ENCODE results near the gene MROH8. TPM values are rescaled to one million over a fixed set of nuclear protein-coding genes. Genes with fewer than 3 reads are reported as not detected.

MROH8 gene
- total RNA-seq, 1 donor from 2014 or later, result 4.4 TPM

- no peak for DNase-seq
- intact Hi-C loops (cut with micrococcal nuclease), result loop anchor here (5.0 kb wide), 1 partner anchor 331 kb away; no protein-coding TSS in a partner anchor
- ATAC-seq, result no peak
These were observed 21.8 kb upstream of the MROH8 start for GRCh38 chr20:37200926-37201826.

GRCh38 chr20:37200376-37200775 is 21.0 kb upstream of the MROH8 start:
- DNase-seq, result no peak
- ATAC-seq, result no peak
- intact Hi-C loops (cut with micrococcal nuclease), result loop anchor here (5.0 kb wide), 1 partner anchor 332 kb away; no protein-coding TSS in a partner anchor

DNA sequence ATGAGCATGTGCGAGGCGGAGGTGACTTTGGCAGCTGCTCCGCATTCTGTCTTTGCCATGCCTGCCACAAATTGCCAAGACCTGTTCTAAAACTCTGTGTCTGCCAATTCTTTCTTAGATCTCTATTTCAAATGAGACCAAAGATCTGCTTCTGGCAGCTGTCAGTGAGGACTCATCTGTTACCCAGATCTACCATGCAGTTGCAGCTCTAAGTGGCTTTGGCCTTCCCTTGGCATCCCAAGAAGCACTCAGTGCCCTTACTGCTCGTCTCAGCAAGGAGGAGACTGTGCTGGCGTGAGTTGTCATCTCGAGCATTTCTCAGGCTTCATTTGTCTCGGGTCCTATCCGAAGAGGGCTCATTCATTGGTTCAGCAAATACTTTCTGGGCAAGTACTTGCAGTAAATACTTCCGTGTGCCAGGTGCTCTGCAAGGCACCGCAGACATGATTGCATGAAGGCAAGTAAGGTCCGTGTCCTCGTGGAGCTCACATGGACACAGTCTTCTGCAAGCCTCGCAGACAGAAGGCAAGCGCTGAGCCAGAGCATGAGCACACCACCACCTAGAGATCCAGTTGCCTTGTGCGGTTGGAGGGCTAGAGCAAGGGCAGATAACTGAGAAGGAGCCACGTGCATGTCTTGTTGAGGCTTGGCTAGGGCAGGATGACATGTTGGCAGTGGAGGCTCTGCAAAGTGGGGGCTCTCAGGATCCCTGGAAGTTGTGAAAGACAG is 19.7 kb upstream of the MROH8 start:
- ATAC-seq (no peak), DNase-seq (no peak)
- intact Hi-C loops (cut with micrococcal nuclease), result no loop called here

GRCh38 chr20:37194621-37195417 is 15.5 kb upstream of the MROH8 start:
- ATAC-seq (no peak), DNase-seq (no peak)
- intact Hi-C loops (cut with micrococcal nuclease), result no loop called here

- no peak for ATAC-seq
- intact Hi-C loops (cut with micrococcal nuclease), result no loop called here
- DNase-seq, result no peak
These were observed 14.5 kb upstream of the MROH8 start for GRCh38 chr20:37193821-37194220.

GRCh38 chr20:37193226-37193625 is 13.9 kb upstream of the MROH8 start:
- DNase-seq (no peak), ATAC-seq (no peak)
- intact Hi-C loops (cut with micrococcal nuclease), result no loop called here

DNA sequence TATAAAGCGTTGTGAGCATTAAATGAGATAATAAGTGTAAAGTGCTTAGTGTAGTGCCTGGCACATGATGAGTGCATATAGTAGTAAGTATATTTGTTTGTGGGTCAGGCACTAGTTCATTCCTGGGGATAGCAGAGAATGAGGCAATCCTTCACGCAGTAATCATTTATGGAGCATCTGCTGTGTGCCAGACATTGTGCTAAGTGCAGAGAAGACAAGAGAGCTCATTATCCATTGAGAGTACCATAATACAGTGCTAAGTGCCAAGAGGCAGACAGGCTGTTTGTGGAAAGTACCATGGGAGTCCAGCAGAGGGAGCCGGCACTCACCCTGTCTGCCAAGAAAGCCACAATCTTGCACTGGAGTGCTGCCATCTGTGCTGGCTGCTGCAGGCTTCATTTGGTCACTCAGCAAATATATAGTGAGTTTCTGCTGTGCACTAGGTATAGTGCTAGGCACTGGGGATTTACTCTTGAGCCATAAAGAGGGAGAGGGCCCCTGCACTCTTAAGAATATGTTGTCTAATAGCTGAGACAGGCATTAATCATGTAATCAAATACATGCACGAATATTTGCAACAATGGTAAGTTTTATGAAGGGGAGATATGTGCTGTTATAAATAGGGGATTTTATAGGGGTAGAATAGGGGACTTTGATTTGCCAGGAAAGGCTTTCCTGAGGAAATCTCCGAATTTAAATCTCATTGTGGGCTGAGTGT is 12.9 kb upstream of the MROH8 start:
- intact Hi-C loops (cut with micrococcal nuclease), result no loop called here
- DNase-seq (peak; percentile 91), ATAC-seq (peak; percentile 89)

DNA sequence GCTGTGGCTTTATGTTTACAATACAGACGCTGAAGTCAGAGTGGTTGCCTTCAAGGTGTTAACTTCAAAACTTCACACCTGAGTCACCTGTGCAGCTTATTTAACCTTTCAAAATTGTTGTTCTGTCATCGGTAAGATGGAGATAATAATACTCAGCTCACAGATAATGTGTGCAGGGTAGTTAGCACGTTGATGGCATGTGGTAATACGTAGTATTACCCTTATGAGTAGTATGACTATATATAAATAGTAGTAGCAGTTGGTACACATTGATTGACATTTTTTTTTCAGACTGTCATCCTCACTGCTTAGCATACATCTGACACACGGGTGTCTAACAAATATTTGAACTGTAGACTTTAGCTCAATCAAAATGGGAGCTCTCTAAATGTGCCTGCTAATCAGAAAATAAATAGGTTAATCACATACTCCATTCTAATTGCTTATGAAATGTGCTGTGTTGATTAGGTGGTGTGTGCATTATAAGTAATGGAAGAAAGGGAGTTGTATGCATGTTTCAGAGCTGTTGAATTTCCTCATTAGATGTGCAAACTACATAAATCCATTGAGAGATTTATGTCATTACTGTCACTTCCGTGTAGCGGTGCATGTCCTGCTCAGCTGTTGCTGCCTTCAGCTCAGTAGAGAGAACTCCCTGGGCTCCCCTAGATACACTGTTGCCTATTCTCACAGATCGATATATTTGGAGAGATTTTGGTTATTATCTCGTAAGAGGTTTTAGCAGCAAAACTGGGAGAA is 11.2 kb upstream of the MROH8 start:
- intact Hi-C loops (cut with micrococcal nuclease), result no loop called here
- ATAC-seq (no peak), DNase-seq (no peak)

GRCh38 chr20:37189416-37190016 is 10.2 kb upstream of the MROH8 start:
- no peak for DNase-seq
- intact Hi-C loops (cut with micrococcal nuclease), result no loop called here
- no peak for ATAC-seq

GRCh38 chr20:37188787-37189186 is 9.4 kb upstream of the MROH8 start:
- DNase-seq (no peak), ATAC-seq (no peak)
- intact Hi-C loops (cut with micrococcal nuclease), result no loop called here

- intact Hi-C loops (cut with micrococcal nuclease), result no loop called here
- DNase-seq (no peak), ATAC-seq (peak; percentile 22)
These were observed 6.3 kb upstream of the MROH8 start for GRCh38 chr20:37185686-37186085.

GRCh38 chr20:37179683-37180524 is 556 bp upstream of the MROH8 start:
- no peak for ATAC-seq
- DNase-seq, result no peak
- intact Hi-C loops (cut with micrococcal nuclease), result no loop called here

- ATAC-seq (no peak), DNase-seq (no peak)
- intact Hi-C loops (cut with micrococcal nuclease), result no loop called here
These were observed 6.5 kb downstream of the MROH8 start for GRCh38 chr20:37172836-37173235.

DNA sequence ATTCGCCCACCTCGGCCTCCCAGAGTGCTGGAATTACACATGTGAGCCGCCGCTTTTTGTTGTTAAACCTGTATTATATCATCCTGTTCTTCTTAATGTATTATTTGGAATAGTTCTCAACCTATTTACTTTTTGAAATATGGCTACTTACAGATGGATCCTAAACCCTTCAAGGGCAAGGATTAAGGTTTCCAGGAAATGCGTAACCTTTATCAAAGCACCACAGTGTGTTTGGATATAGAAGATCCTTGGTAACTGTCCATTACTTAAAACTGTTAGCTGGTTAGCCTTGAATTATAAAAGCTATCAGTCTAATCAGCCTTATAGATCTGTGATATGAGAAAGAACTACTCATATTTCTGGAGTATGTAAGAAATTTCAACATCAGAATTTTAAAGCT is 12.5 kb downstream of the MROH8 start:
- intact Hi-C loops (cut with micrococcal nuclease), result no loop called here
- no peak for ATAC-seq
- DNase-seq, result no peak

- DNase-seq (no peak), ATAC-seq (no peak)
- intact Hi-C loops (cut with micrococcal nuclease), result no loop called here
These were observed 14.3 kb downstream of the MROH8 start for GRCh38 chr20:37165031-37165430.

DNA sequence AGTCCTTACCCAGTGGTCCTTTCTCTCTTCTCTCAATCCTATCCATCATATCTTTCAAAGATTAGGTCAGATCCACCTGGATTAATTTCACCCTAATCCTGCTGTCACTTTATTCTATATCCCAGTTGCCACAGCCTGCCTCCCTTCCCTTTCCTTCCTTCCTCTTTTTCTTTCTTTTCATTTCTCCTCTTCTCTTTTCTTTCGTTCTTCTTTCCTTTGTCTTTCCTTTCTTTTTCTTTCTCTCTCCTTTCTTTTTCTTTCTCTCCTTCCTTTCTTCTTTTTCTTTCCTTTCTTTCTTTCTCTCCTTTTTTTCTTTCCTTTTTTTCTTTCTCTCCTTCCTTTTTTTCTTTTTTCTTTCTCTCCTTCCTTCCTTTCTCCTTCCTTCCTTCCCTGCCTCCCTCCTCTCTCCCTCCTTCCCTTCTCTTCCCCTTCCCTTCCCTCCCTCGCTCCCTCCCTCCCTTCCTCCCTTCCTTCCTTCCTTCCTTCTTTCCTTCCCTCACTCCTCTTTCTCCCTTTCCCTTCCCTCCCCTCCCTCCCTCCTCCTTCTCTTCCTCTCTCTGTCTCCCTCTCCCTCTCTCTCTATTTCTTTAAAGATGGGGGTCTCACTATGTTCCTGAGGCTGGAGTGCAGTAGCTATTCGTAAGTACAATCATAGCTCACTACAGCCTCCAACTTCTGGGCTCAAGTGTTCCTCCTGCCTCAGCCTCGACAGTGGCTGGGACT is 15.4 kb downstream of the MROH8 start:
- DNase-seq, result no peak
- ATAC-seq, result no peak
- intact Hi-C loops (cut with micrococcal nuclease), result no loop called here

Measured in left ventricle myocardium superior (tissue), 1 donor.